K562 (cell line): ENCODE data around the gene RNF213. TPM values are rescaled to one million over a fixed set of nuclear protein-coding genes. Genes with fewer than 3 reads are reported as not detected.

Experiments used
- ATAC-seq: fragments of 200-7000 bp; cut with Tn5 transposase; 3 replicates; pipeline ENCODE4 v1.9.1; 2020; ENCODE audit warnings: moderate library complexity
- BruUV-seq: library from RNA; stranded (reverse); fragments of 400-500 nt; replicated peaks from 2 replicates; lab custom pipeline; 2021; lab: Mats Ljungman, UMichigan
- CTCF ChIA-PET: fragments of 300-600 bp; formaldehyde crosslinking; extraction: SDS; loops from one replicate; lab custom pipeline; 2021; ENCODE audit warnings: low intra/inter-chr PET ratio; lab: Yijun Ruan, JAX
- POLR2A ChIA-PET: fragments of 300-600, 350-650 bp; sonication (Branson Sonifier 250); formaldehyde crosslinking; extraction: SDS; loops from one replicate; lab custom pipeline; 2021; ENCODE audit warnings: antibody characterized with exemption, inconsistent platforms; lab: Yijun Ruan, JAX
- DNase-seq, 4 experiments: peaks; one replicate each; pipeline versions ENCODE4 v3.0.0 to v3.0.0-alpha.2; 2011 to 2018; ENCODE audit warnings: low spot score in 3 of 4, mixed read lengths in 3 of 4; ENCODE audit errors: extremely low read depth in 1 of 4
- FAIRE-seq: peaks from 2 replicates; lab custom pipeline; 2011; peaks lifted over from hg19 to GRCh38; lab: Jason Lieb, UNC
- H2AFZ ChIP-seq: 2 replicates; pipeline ENCODE4 v1.6.0; 2011; ENCODE audit warnings: low read depth, low read length, control low read depth, inconsistent platforms
- H3K27ac ChIP-seq: fragments of 200-600 bp; 3 replicates; pipeline ENCODE4 v1.8.0; 2011; ENCODE audit warnings: low read depth, mild to moderate bottlenecking, control low read depth, inconsistent platforms, low read length, moderate library complexity, mixed read lengths; ENCODE audit errors: extremely low read depth
- H3K27me3 ChIP-seq, 2 experiments: fragments of 300-600 bp in 1 of 2; 2 replicates in 1 of 2; 3 replicates in 1 of 2; pipeline versions ENCODE4 v1.6.0 to v1.8.0; 2011; ENCODE audit warnings: inconsistent platforms in 2 of 2, low read length in 2 of 2, mild to moderate bottlenecking in 1 of 2, mixed read lengths in 1 of 2, moderate library complexity in 1 of 2; ENCODE audit not compliant: control insufficient read depth in 2 of 2, insufficient read depth in 2 of 2
- H3K36me3 ChIP-seq: fragments of 300-600 bp; 3 replicates; pipeline ENCODE4 v1.8.0; 2011; ENCODE audit warnings: mild to moderate bottlenecking, low read length, inconsistent platforms; ENCODE audit not compliant: control insufficient read depth, insufficient read depth
- H3K4me1 ChIP-seq, 2 experiments: fragments of 200-600 bp in 1 of 2; replicated peaks in 1 of 2; 2 replicates in 1 of 2; 3 replicates in 1 of 2; pipeline versions ENCODE4 v1.5.1 to v1.8.0; 2011; ENCODE audit warnings: inconsistent platforms in 2 of 2, low read length in 2 of 2, mild to moderate bottlenecking in 1 of 2, mixed read lengths in 1 of 2, moderate library complexity in 1 of 2; ENCODE audit not compliant: control insufficient read depth in 2 of 2, insufficient read depth in 2 of 2
- H3K4me2 ChIP-seq: 2 replicates; pipeline ENCODE4 v1.6.1; 2011; ENCODE audit warnings: low read length, control low read depth, inconsistent platforms, mixed read lengths; ENCODE audit not compliant: insufficient read depth
- H3K4me3 ChIP-seq: fragments of 200-600 bp; sonication (generic), shearing (Covaris generic); 2 replicates; pipeline ENCODE4 v1.5.1; 2016; ENCODE audit warnings: control low read depth, inconsistent platforms
- H3K79me2 ChIP-seq: fragments of 200-600 bp; 3 replicates; pipeline ENCODE4 v1.8.0; 2011; ENCODE audit warnings: low read length, inconsistent platforms; ENCODE audit not compliant: control insufficient read depth, insufficient read depth
- H3K9ac ChIP-seq, 2 experiments: 2 replicates each; pipeline versions ENCODE4 v1.6.0 to v1.6.1; 2011; ENCODE audit warnings: low read depth in 2 of 2, low read length in 2 of 2, control low read depth in 1 of 2, inconsistent platforms in 1 of 2, mild to moderate bottlenecking in 1 of 2, mixed read lengths in 1 of 2; ENCODE audit not compliant: insufficient read depth in 1 of 2
- H3K9me1 ChIP-seq: one replicate; pipeline ENCODE4 v1.6.0; 2011; ENCODE audit warnings: inconsistent platforms, mild to moderate bottlenecking, low read length, moderate library complexity; ENCODE audit not compliant: control insufficient read depth, insufficient read depth
- H3K9me3 ChIP-seq: replicated peaks from 2 replicates; pipeline ENCODE4 v1.5.1; 2011; ENCODE audit warnings: low read depth, low read length, inconsistent platforms; ENCODE audit not compliant: control insufficient read depth, insufficient read depth
- H4K20me1 ChIP-seq: replicated peaks from 2 replicates; pipeline ENCODE4 v1.6.1; 2011; ENCODE audit warnings: low read length, inconsistent platforms, mixed read lengths; ENCODE audit not compliant: control insufficient read depth, insufficient read depth
- MCM2 ChIP-seq: fragments of 450-650 bp; IDR thresholded peaks from 2 replicates; pipeline ENCODE4 v1.6.1; 2017; ENCODE audit warnings: low read depth, mild to moderate bottlenecking
- MLX ChIP-seq, 2 experiments: fragments of 450-650 bp in 1 of 2; sonication (generic) in 1 of 2; formaldehyde crosslinking; conservative IDR thresholded peaks; 2 replicates each; pipeline versions ENCODE4 v1.4.0 to v1.8.1; 2020 to 2022; ENCODE audit warnings: mild to moderate bottlenecking in 1 of 2, missing genetic modification reagents in 1 of 2
- POU5F1 ChIP-seq: fragments of 150-350 bp; IDR thresholded peaks from 2 replicates; pipeline ENCODE4 v1.6.1; 2014; ENCODE audit warnings: borderline replicate concordance, low read length, low read depth, mild to moderate bottlenecking; ENCODE audit not compliant: partially characterized antibody
- PRMT5 ChIP-seq: sonication (generic); formaldehyde crosslinking; IDR thresholded peaks from 2 replicates; pipeline ENCODE4 v1.5.0; 2020; ENCODE audit warnings: missing genetic modification reagents
- ZNF140 ChIP-seq: fragments of 250-450 bp; sonication (Bioruptor Pico); IDR thresholded peaks from 2 replicates; pipeline ENCODE4 v1.8.0; 2021; ENCODE audit warnings: moderate library complexity, mild to moderate bottlenecking, inconsistent platforms
- WGBS: fragments of 100-300 bp; shearing (Covaris generic); methylation state at CpG from one replicate; pipeline ENCODE4 v1.1.6; 2016; ENCODE audit warnings: low coverage, mixed read lengths; ENCODE audit not compliant: insufficient coverage; ENCODE audit errors: missing lambda C conversion rate; 5-methylcytosine and 5-hydroxymethylcytosine counted together
- in situ Hi-C: fragments of 300-500 bp; cut with MboI; formaldehyde crosslinking; loops from 4 replicates; pipeline ENCODE4 v1.15.0; 2018; ENCODE audit warnings: inconsistent platforms, mixed read lengths
- intact Hi-C: fragments of 100-400 bp; cut with micrococcal nuclease; formaldehyde crosslinking; loops from 2 replicates; pipeline ENCODE4 v1.14.2; 2022
- polyA plus RNA-seq, 8 experiments: library from polyadenylated mRNA; depleted of rRNA in 4 of 8; stranded (reverse) in 5 of 8; unstranded in 3 of 8; fragments of >200 nt; fragmentation: Nextera tagmentation in 2 of 8; fragmentation: Illumina TruSeq in 1 of 8; extraction: Ambion mirVana in 2 of 8; extraction: Trizol in 1 of 8; gene quantifications; 2 replicates each; pipeline versions ENCODE4 v1.2.1 to v1.2.3, GENCODE V29; 2011 to 2014; ENCODE audit warnings: inconsistent platforms in 1 of 8, missing spikeins in 1 of 8
- total RNA-seq, 7 experiments: library from RNA; depleted of rRNA in 6 of 7; stranded (reverse); fragments of >200 nt in 6 of 7; fragmentation: Illumina TruSeq in 2 of 7; extraction: Trizol in 2 of 7; gene quantifications; 2 replicates each; pipeline versions ENCODE4 v1.2.1 to v1.2.3, GENCODE V29; 2011 to 2021; ENCODE audit warnings: low replicate concordance in 1 of 7

RNF213 gene
- total and polyA plus RNA-seq, 9 of the 15 experiments (the other 6 are each of a cell fraction or from before 2014, with no cell fraction given), result 5.3 to 33.6 (median 17.9) TPM

- DNase-seq (no peak), FAIRE-seq (no peak), ATAC-seq (no peak)
- POLR2A ChIA-PET, result no interaction called here
- CTCF ChIA-PET, result no interaction called here
- no peak overlapping the region for H3K9ac ChIP-seq
- peaks cover 4% of the 10 kb centered on the region; the same call in 2 of the 3 replicates for H3K79me2 ChIP-seq
- no peak overlapping the region for H3K27ac ChIP-seq
- H3K4me3 ChIP-seq, result no peak overlapping the region
- H3K27me3 ChIP-seq, result no peaks in the 10 kb centered on the region
- no peaks in the 10 kb centered on the region for H3K4me1 ChIP-seq
- H3K9me1 ChIP-seq, result no peaks in the 10 kb centered on the region
- no peaks in the 10 kb centered on the region for H3K9me3 ChIP-seq
- no peak for TF ChIP-seq POU5F1
- TF ChIP-seq ZNF140 (CRISPR knock-in tag), result no peak
- no peak for TF ChIP-seq MCM2
- no peak for TF ChIP-seq MLX (CRISPR knock-in tag; conservative IDR thresholded peaks at IDR 0.05)
- no peak for TF ChIP-seq PRMT5 (CRISPR knock-in tag)
- H4K20me1 ChIP-seq, result no peaks in the 10 kb centered on the region
- intact Hi-C loops (no loop called here), in situ Hi-C loops (no loop called here)
- no TSS peak for BruUV-seq
- 83% methylated on average over 5 of the region's 12 CpGs for WGBS
- H2AFZ ChIP-seq, result no peak overlapping the region
- peaks cover 46% of the 10 kb centered on the region for H3K36me3 ChIP-seq
- H3K4me2 ChIP-seq, result no peak overlapping the region
These were observed 52.0 kb downstream of the RNF213 start for GRCh38 chr17:80312621-80313135.
